Measurements from ENCODE around the gene OR2J3.

The OR2J3 gene

DNA sequence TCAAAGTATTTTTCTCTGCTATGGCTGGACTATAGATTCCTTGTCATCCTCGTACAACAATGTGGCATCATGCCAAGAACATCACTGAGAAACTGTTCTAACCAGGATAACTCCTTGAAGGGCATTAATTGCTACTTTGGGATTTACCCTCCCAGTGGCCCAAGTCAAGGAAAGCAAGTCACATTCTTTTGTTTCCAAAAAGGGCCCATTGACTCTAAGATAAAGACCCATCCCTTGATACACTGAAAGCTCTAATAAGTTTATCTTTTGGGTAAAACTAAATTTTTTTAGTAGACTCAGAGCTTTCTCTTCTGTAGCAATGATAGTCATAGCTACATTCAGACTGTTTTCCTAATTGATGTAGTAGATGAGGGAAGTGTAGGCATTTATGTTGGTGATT is at the start of gene OR2J3:
Gene OR2J3 (plus strand): TSS at position 301 of the 400 bp plus-strand sequence. CDS start 3,833 bp downstream, outside the sequence.
- Histone ChIP-seq H3K4me1 (ENCODE audit: low read length) (no peaks in the 10 kb centered on the region), H3K9ac (ENCODE audit: low read length) (no peak within 1 kb of the TSS), H3K36me3 (replicated peaks; ENCODE audit: low read depth, low read length) (no peaks in the 10 kb centered on the region), H4K20me1 (ENCODE audit: insufficient read depth, low read length) (no peaks in the 10 kb centered on the region), H3K9me3 (ENCODE audit: insufficient read depth, low read length) (no peaks in the 10 kb centered on the region), H3K4me2 (ENCODE audit: low read length) (no peak within 1 kb of the TSS), H3K27ac (ENCODE audit: low read length) (no peak within 1 kb of the TSS), H3K79me2 (ENCODE audit: low read length) (no peaks in the 10 kb centered on the region), H3K27me3 (ENCODE audit: low read depth, low read length) (no peaks in the 10 kb centered on the region), H3K4me3 (ENCODE audit: low read length) (no peak within 1 kb of the TSS), H2AFZ (ENCODE audit: low read depth, low read length) (no peak within 1 kb of the TSS)
- no peak for TF ChIP-seq EZH2phosphoT487 (IDR thresholded peaks at IDR 0.05; ENCODE audit: low read depth)
- TF ChIP-seq, protein P1, sequence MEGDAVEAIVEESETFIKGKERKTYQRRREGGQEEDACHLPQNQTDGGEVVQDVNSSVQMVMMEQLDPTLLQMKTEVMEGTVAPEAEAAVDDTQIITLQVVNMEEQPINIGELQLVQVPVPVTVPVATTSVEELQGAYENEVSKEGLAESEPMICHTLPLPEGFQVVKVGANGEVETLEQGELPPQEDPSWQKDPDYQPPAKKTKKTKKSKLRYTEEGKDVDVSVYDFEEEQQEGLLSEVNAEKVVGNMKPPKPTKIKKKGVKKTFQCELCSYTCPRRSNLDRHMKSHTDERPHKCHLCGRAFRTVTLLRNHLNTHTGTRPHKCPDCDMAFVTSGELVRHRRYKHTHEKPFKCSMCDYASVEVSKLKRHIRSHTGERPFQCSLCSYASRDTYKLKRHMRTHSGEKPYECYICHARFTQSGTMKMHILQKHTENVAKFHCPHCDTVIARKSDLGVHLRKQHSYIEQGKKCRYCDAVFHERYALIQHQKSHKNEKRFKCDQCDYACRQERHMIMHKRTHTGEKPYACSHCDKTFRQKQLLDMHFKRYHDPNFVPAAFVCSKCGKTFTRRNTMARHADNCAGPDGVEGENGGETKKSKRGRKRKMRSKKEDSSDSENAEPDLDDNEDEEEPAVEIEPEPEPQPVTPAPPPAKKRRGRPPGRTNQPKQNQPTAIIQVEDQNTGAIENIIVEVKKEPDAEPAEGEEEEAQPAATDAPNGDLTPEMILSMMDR (IDR thresholded peaks at IDR 0.05; ENCODE audit: low read depth, low read length), result no peak

GRCh38 chr6:29071831-29072723 is 35.8 kb upstream of the OR2J3 start:
- H3K27ac ChIP-seq (ENCODE audit: low read length), result no peak overlapping the region
- H4K20me1 ChIP-seq (ENCODE audit: insufficient read depth, low read length), result no peaks in the 10 kb centered on the region
- H3K36me3 ChIP-seq (replicated peaks; ENCODE audit: low read depth, low read length), result no peaks in the 10 kb centered on the region
- no peak overlapping the region for H3K4me2 ChIP-seq (ENCODE audit: low read length)
- H3K9ac ChIP-seq (ENCODE audit: low read length), result no peak overlapping the region
- H2AFZ ChIP-seq (ENCODE audit: low read depth, low read length), result no peak overlapping the region
- H3K9me3 ChIP-seq (ENCODE audit: insufficient read depth, low read length), result no peaks in the 10 kb centered on the region
- TF ChIP-seq, protein P1 (IDR thresholded peaks at IDR 0.05; ENCODE audit: low read depth, low read length), result peak; percentile 18
- no peak for TF ChIP-seq EZH2phosphoT487 (IDR thresholded peaks at IDR 0.05; ENCODE audit: low read depth)
- H3K4me3 ChIP-seq (ENCODE audit: low read length), result no peak overlapping the region
- H3K79me2 ChIP-seq (ENCODE audit: low read length), result no peaks in the 10 kb centered on the region
- H3K27me3 ChIP-seq (ENCODE audit: low read depth, low read length), result no peaks in the 10 kb centered on the region
- H3K4me1 ChIP-seq (ENCODE audit: low read length), result no peaks in the 10 kb centered on the region

DNA sequence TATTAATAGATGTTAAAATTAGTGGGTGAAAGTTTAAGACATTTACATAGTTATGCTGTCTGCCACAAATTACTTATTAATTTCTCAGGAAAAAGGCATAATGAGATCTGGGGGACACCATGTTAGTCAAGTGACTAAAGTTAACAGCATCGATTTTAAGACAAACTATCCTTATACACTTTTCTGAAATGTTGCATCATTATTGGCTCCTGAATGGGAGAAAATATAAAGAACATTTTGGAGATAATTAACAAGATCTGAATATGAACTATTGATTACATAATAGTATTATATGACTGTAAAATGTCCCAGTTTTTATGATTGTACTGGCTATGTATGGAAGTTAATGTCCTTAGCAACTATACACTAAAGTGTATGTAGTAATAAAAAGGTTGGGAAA is 28.7 kb upstream of the OR2J3 start:
- H3K9me3 ChIP-seq (ENCODE audit: insufficient read depth, low read length), result no peaks in the 10 kb centered on the region
- H3K79me2 ChIP-seq (ENCODE audit: low read length), result no peaks in the 10 kb centered on the region
- no peak overlapping the region for H3K4me2 ChIP-seq (ENCODE audit: low read length)
- H3K27ac ChIP-seq (ENCODE audit: low read length), result no peak overlapping the region
- H4K20me1 ChIP-seq (ENCODE audit: insufficient read depth, low read length), result no peaks in the 10 kb centered on the region
- no peak overlapping the region for H2AFZ ChIP-seq (ENCODE audit: low read depth, low read length)
- TF ChIP-seq EZH2phosphoT487 (IDR thresholded peaks at IDR 0.05; ENCODE audit: low read depth), result no peak
- TF ChIP-seq, protein P1 (IDR thresholded peaks at IDR 0.05; ENCODE audit: low read depth, low read length), result no peak
- no peaks in the 10 kb centered on the region for H3K27me3 ChIP-seq (ENCODE audit: low read depth, low read length)
- no peak overlapping the region for H3K9ac ChIP-seq (ENCODE audit: low read length)
- no peak overlapping the region for H3K4me3 ChIP-seq (ENCODE audit: low read length)
- H3K4me1 ChIP-seq (ENCODE audit: low read length), result no peaks in the 10 kb centered on the region
- H3K36me3 ChIP-seq (replicated peaks; ENCODE audit: low read depth, low read length), result no peaks in the 10 kb centered on the region

- Histone ChIP-seq H3K36me3 (replicated peaks; ENCODE audit: low read depth, low read length) (no peaks in the 10 kb centered on the region), H2AFZ (ENCODE audit: low read depth, low read length) (no peak overlapping the region), H3K9me3 (ENCODE audit: insufficient read depth, low read length) (no peaks in the 10 kb centered on the region), H4K20me1 (ENCODE audit: insufficient read depth, low read length) (no peaks in the 10 kb centered on the region), H3K9ac (ENCODE audit: low read length) (no peak overlapping the region), H3K4me1 (ENCODE audit: low read length) (no peaks in the 10 kb centered on the region), H3K27me3 (ENCODE audit: low read depth, low read length) (no peaks in the 10 kb centered on the region), H3K79me2 (ENCODE audit: low read length) (no peaks in the 10 kb centered on the region), H3K4me3 (ENCODE audit: low read length) (no peak overlapping the region), H3K27ac (ENCODE audit: low read length) (no peak overlapping the region), H3K4me2 (ENCODE audit: low read length) (no peak overlapping the region)
- no peak for TF ChIP-seq EZH2phosphoT487 (IDR thresholded peaks at IDR 0.05; ENCODE audit: low read depth)
- TF ChIP-seq, protein P1 (IDR thresholded peaks at IDR 0.05; ENCODE audit: low read depth, low read length), result no peak
These were observed 26.5 kb upstream of the OR2J3 start for GRCh38 chr6:29081312-29081711.

Data from OCI-LY3 (cell line).